ENCODE results near the gene PCYT1B. TPM values are rescaled to one million over a fixed set of nuclear protein-coding genes. Genes with fewer than 3 reads are reported as not detected.

Gene PCYT1B
- total and polyA plus RNA-seq, 2 donors (not counting 1 experiment from before 2014, with no cell fraction given), result not detected

DNA sequence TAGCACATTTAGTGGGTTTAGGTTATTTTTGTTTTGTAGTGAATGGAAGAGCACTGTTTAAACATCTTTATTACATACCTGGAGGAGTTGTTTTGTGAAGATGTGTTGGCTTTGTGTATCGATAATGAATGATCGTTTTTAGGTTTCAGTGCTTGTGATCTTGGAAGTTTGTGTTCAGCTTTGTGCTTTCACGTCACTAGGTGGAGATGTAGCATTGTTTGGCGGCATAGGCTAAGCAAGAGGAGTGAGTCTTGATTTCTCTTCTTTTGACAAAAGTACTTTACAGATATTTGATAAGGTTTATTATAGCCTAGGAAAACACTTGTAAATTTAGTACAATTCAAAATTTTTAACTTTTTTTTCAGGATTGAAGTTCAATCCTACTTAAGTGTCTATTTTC, 131.7 kb downstream of the PCYT1B start:
- no peaks in the 10 kb centered on the region for H3K27me3 Mint-ChIP-seq
- H3K27ac Mint-ChIP-seq, result no peak overlapping the region
- Histone ChIP-seq H4K20me1 (ENCODE audit: control insufficient read depth, insufficient read depth, low read length, poor library complexity, severe bottlenecking) (no peaks in the 10 kb centered on the region), H2AFZ (ENCODE audit: insufficient read depth, low read depth, low read length, poor library complexity, severe bottlenecking) (no peak overlapping the region), H3K36me3 (replicated peaks in 1 of 2; ENCODE audit: control extremely low read depth in 1 of 2, control insufficient read depth in 1 of 2, extremely low read depth in 1 of 2, insufficient read depth in 2 of 2, low read length in 1 of 2) (peaks cover 0 to 7% of the 10 kb centered on the region in 2 experiments), H3K4me3 (ENCODE audit: control extremely low read depth in 1 of 5, extremely low read depth in 1 of 5, insufficient read depth in 1 of 5, low read depth in 2 of 5, low read length in 4 of 5) (no peak overlapping the region), H3K9ac (ENCODE audit: low read length) (no peak overlapping the region), H3K4me1 (ENCODE audit: control insufficient read depth in 2 of 2, insufficient read depth in 2 of 2, low read length in 2 of 2) (no peaks in the 10 kb centered on the region), H3K79me2 (ENCODE audit: control insufficient read depth, insufficient read depth, low read length) (no peaks in the 10 kb centered on the region), H3K4me2 (replicated peaks; ENCODE audit: low read depth, low read length, poor library complexity, severe bottlenecking) (no peak overlapping the region), H3K27me3 (replicated peaks in 1 of 4; ENCODE audit: control extremely low read depth in 1 of 4, control insufficient read depth in 3 of 4, insufficient read depth in 4 of 4, low read length in 3 of 4) (no peaks in the 10 kb centered on the region), H3K27ac (ENCODE audit: low read length in 2 of 2) (no peak overlapping the region), H3K9me3 (ENCODE audit: control extremely low read depth in 1 of 3, control insufficient read depth in 2 of 3, insufficient read depth in 1 of 3, low read length in 2 of 3) (no peaks in the 10 kb centered on the region)
- H3K9me3 Mint-ChIP-seq (ENCODE audit: insufficient read depth), result no peaks in the 10 kb centered on the region
- POLR2A ChIA-PET, result no interaction called here
- no peaks in the 10 kb centered on the region for H3K4me1 Mint-ChIP-seq
- CTCF ChIA-PET, result interaction anchor here (1.4 kb wide), 1 partner anchor 119 kb away, joined by 3 read pairs; no protein-coding TSS in a partner anchor
- ATAC-seq (ENCODE audit: low read depth) (no peak), DNase-seq (no peak)
- no CpG with 5 or more reads among the region's 4 CpGs for WGBS (ENCODE audit: insufficient coverage)
- H3K4me3 Mint-ChIP-seq, result no peak overlapping the region
- intact Hi-C loops (cut with micrococcal nuclease), result no loop called here
- no peak for TF ChIP-seq EZH2 (IDR thresholded peaks at IDR 0.05; ENCODE audit: borderline replicate concordance, insufficient read depth, low read depth, low read length, poor library complexity, severe bottlenecking)
- TF ChIP-seq, protein P1, sequence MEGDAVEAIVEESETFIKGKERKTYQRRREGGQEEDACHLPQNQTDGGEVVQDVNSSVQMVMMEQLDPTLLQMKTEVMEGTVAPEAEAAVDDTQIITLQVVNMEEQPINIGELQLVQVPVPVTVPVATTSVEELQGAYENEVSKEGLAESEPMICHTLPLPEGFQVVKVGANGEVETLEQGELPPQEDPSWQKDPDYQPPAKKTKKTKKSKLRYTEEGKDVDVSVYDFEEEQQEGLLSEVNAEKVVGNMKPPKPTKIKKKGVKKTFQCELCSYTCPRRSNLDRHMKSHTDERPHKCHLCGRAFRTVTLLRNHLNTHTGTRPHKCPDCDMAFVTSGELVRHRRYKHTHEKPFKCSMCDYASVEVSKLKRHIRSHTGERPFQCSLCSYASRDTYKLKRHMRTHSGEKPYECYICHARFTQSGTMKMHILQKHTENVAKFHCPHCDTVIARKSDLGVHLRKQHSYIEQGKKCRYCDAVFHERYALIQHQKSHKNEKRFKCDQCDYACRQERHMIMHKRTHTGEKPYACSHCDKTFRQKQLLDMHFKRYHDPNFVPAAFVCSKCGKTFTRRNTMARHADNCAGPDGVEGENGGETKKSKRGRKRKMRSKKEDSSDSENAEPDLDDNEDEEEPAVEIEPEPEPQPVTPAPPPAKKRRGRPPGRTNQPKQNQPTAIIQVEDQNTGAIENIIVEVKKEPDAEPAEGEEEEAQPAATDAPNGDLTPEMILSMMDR (IDR thresholded peaks at IDR 0.05), result no peak

DNA sequence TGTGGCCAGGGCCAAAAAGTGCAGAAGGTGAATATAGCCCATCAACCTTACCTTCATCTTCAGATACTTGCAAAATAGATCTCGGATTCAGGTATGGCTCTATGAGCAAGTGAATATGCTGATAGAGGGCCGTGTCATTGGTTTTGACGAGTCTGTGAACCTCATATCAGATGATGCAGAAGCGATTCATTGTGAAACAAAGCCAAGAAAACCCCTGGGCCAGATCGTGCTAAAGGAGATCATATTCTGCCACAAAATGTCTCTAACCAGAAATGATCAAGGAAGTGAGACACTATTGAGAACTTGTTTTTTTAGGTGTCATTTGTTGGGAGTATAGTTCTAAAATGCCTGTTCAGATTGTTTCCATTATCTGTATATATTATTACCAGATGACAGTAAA, 133.7 kb downstream of the PCYT1B start:
- Mint-ChIP-seq H3K4me3 (no peak overlapping the region), H3K9me3 (ENCODE audit: insufficient read depth) (no peaks in the 10 kb centered on the region), H3K27me3 (no peaks in the 10 kb centered on the region), H3K4me1 (no peaks in the 10 kb centered on the region), H3K27ac (no peak overlapping the region)
- H2AFZ ChIP-seq (ENCODE audit: insufficient read depth, low read depth, low read length, poor library complexity, severe bottlenecking), result no peak overlapping the region
- no peaks in the 10 kb centered on the region for H4K20me1 ChIP-seq (ENCODE audit: control insufficient read depth, insufficient read depth, low read length, poor library complexity, severe bottlenecking)
- peaks cover under 1 to 9% of the 10 kb centered on the region in 2 experiments for H3K36me3 ChIP-seq (replicated peaks in 1 of 2; ENCODE audit: control extremely low read depth in 1 of 2, control insufficient read depth in 1 of 2, extremely low read depth in 1 of 2, insufficient read depth in 2 of 2, low read length in 1 of 2)
- intact Hi-C loops (cut with micrococcal nuclease), result no loop called here
- H3K9ac ChIP-seq (ENCODE audit: low read length), result no peak overlapping the region
- ATAC-seq (ENCODE audit: low read depth) (no peak), DNase-seq (no peak)
- no peaks in the 10 kb centered on the region for H3K27me3 ChIP-seq (replicated peaks in 1 of 4; ENCODE audit: control extremely low read depth in 1 of 4, control insufficient read depth in 3 of 4, insufficient read depth in 4 of 4, low read length in 3 of 4)
- H3K27ac ChIP-seq (ENCODE audit: low read length in 2 of 2), result no peak overlapping the region
- H3K79me2 ChIP-seq (ENCODE audit: control insufficient read depth, insufficient read depth, low read length), result no peaks in the 10 kb centered on the region
- no peaks in the 10 kb centered on the region for H3K9me3 ChIP-seq (ENCODE audit: control extremely low read depth in 1 of 3, control insufficient read depth in 2 of 3, insufficient read depth in 1 of 3, low read length in 2 of 3)
- 68% methylated on average over 3 of the region's 5 CpGs for WGBS (ENCODE audit: insufficient coverage)
- no peak overlapping the region for H3K4me2 ChIP-seq (replicated peaks; ENCODE audit: low read depth, low read length, poor library complexity, severe bottlenecking)
- ChIA-PET CTCF (interaction anchor here (1.2 kb wide), 1 partner anchor 14 kb away, joined by 3 read pairs; no protein-coding TSS in a partner anchor), POLR2A (no interaction called here)
- TF ChIP-seq, protein P1 (IDR thresholded peaks at IDR 0.05), result no peak
- TF ChIP-seq EZH2 (IDR thresholded peaks at IDR 0.05; ENCODE audit: borderline replicate concordance, insufficient read depth, low read depth, low read length, poor library complexity, severe bottlenecking), result no peak
- H3K4me3 ChIP-seq (ENCODE audit: control extremely low read depth in 1 of 5, extremely low read depth in 1 of 5, insufficient read depth in 1 of 5, low read depth in 2 of 5, low read length in 4 of 5), result no peak overlapping the region
- H3K4me1 ChIP-seq (ENCODE audit: control insufficient read depth in 2 of 2, insufficient read depth in 2 of 2, low read length in 2 of 2), result no peaks in the 10 kb centered on the region

Data from B cell (primary cell).